GM23338 (cell line): ENCODE data around the gene ELOA2.

ENCODE experiments used
- CREB1 ChIP-seq: fragments of 250-450 bp; sonication (Bioruptor Pico); IDR thresholded peaks from 2 replicates; pipeline ENCODE4 v1.5.0; 2020; ENCODE audit warnings: low read depth, mild to moderate bottlenecking, moderate library complexity
- EZH2 ChIP-seq: fragments of 200-600 bp; sonication (generic); IDR thresholded peaks from one replicate; pipeline ENCODE4 v1.8.0; 2017; ENCODE audit warnings: antibody characterized with exemption, mild to moderate bottlenecking, low read depth; ENCODE audit not compliant: unreplicated experiment
- EZH2phosphoT487 ChIP-seq: fragments of 200-600 bp; sonication (generic); IDR thresholded peaks from one replicate; pipeline ENCODE4 v1.8.1; 2018; ENCODE audit warnings: antibody characterized with exemption; ENCODE audit not compliant: unreplicated experiment
- JUNB ChIP-seq: IDR thresholded peaks from one replicate; pipeline ENCODE4 v1.6.1; 2016; ENCODE audit warnings: antibody characterized with exemption; ENCODE audit not compliant: unreplicated experiment
- NANOG ChIP-seq: IDR thresholded peaks from 2 replicates; pipeline ENCODE4 v1.6.1; 2016; ENCODE audit warnings: antibody characterized with exemption, borderline replicate concordance
- POLR2AphosphoS5 ChIP-seq: IDR thresholded peaks from 2 replicates; pipeline ENCODE4 v1.6.1; 2016; ENCODE audit warnings: antibody characterized with exemption, low read depth
- STAT1 ChIP-seq: IDR thresholded peaks from one replicate; pipeline ENCODE4 v1.6.1; 2016; ENCODE audit warnings: antibody characterized with exemption; ENCODE audit not compliant: unreplicated experiment
- ZNF331 ChIP-seq: fragments of 250-450 bp; sonication (Bioruptor Pico); IDR thresholded peaks from 2 replicates; pipeline ENCODE4 v1.5.0; 2020; ENCODE audit warnings: low read depth, mild to moderate bottlenecking, moderate library complexity
- TF ChIP-seq, protein P1 (sequence below), 2 experiments: fragments of 200-600 bp in 1 of 2; sonication (generic) in 1 of 2; conservative IDR thresholded peaks; 2 replicates each; pipeline versions ENCODE4 v1.5.1 to v1.6.1; 2016 to 2017; ENCODE audit warnings: antibody characterized with exemption in 2 of 2, low read depth in 2 of 2, mild to moderate bottlenecking in 2 of 2, moderate library complexity in 1 of 2
- TF ChIP-seq, protein P2 (sequence below): IDR thresholded peaks from one replicate; pipeline ENCODE4 v1.6.1; 2018; ENCODE audit warnings: antibody characterized with exemption; ENCODE audit not compliant: unreplicated experiment

DNA sequence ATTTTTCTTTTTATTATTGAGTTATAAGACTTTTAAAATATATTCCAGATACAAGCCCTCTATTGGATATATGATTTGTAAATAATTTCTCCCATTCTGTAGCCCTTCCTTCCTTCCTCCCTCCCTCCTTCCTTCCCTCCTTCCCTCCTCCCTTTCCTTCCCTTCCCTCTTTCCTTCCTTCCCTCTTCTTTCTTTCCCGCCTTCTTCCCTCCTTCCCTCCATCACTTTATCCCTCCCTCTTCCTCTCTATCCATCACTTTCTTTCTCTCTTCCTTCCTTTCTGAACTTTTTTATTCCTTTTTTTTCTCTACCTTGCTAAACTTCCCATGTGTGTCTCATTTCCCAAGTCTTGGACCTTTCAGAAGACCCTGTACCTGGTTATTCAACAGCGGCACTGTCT, 45.5 kb upstream of the ELOA2 start:
- TF ChIP-seq, protein P1, sequence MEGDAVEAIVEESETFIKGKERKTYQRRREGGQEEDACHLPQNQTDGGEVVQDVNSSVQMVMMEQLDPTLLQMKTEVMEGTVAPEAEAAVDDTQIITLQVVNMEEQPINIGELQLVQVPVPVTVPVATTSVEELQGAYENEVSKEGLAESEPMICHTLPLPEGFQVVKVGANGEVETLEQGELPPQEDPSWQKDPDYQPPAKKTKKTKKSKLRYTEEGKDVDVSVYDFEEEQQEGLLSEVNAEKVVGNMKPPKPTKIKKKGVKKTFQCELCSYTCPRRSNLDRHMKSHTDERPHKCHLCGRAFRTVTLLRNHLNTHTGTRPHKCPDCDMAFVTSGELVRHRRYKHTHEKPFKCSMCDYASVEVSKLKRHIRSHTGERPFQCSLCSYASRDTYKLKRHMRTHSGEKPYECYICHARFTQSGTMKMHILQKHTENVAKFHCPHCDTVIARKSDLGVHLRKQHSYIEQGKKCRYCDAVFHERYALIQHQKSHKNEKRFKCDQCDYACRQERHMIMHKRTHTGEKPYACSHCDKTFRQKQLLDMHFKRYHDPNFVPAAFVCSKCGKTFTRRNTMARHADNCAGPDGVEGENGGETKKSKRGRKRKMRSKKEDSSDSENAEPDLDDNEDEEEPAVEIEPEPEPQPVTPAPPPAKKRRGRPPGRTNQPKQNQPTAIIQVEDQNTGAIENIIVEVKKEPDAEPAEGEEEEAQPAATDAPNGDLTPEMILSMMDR (conservative IDR thresholded peaks at IDR 0.05; ENCODE audit: low read depth in 2 of 2): no peak
- TF ChIP-seq POLR2AphosphoS5 (no peak), CREB1 (CRISPR knock-in tag) (no peak), JUNB (no peak), EZH2 (no peak), NANOG (no peak), STAT1 (no peak), EZH2phosphoT487 (no peak), ZNF331 (CRISPR knock-in tag) (no peak)
- TF ChIP-seq, protein P2, sequence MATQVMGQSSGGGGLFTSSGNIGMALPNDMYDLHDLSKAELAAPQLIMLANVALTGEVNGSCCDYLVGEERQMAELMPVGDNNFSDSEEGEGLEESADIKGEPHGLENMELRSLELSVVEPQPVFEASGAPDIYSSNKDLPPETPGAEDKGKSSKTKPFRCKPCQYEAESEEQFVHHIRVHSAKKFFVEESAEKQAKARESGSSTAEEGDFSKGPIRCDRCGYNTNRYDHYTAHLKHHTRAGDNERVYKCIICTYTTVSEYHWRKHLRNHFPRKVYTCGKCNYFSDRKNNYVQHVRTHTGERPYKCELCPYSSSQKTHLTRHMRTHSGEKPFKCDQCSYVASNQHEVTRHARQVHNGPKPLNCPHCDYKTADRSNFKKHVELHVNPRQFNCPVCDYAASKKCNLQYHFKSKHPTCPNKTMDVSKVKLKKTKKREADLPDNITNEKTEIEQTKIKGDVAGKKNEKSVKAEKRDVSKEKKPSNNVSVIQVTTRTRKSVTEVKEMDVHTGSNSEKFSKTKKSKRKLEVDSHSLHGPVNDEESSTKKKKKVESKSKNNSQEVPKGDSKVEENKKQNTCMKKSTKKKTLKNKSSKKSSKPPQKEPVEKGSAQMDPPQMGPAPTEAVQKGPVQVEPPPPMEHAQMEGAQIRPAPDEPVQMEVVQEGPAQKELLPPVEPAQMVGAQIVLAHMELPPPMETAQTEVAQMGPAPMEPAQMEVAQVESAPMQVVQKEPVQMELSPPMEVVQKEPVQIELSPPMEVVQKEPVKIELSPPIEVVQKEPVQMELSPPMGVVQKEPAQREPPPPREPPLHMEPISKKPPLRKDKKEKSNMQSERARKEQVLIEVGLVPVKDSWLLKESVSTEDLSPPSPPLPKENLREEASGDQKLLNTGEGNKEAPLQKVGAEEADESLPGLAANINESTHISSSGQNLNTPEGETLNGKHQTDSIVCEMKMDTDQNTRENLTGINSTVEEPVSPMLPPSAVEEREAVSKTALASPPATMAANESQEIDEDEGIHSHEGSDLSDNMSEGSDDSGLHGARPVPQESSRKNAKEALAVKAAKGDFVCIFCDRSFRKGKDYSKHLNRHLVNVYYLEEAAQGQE: no peak
